H1 (cell line): ENCODE data around the gene PIK3R5. TPM values are rescaled to one million over a fixed set of nuclear protein-coding genes. Genes with fewer than 3 reads are reported as not detected.

Source experiments
- CTCF ChIA-PET: fragments of 300-600 bp; sonication (Branson Sonifier 250); formaldehyde crosslinking; loops from one replicate; lab custom pipeline; 2021; ENCODE audit not compliant: partially characterized antibody; lab: Charles Lee
- POLR2A ChIA-PET: fragments of 300-600 bp; sonication (Branson Sonifier 250); formaldehyde crosslinking; loops from one replicate; lab custom pipeline; 2021; ENCODE audit warnings: inconsistent platforms; ENCODE audit not compliant: partially characterized antibody; lab: Charles Lee
- DNase-seq, 2 experiments: peaks; one replicate each; pipeline versions ENCODE4 v3.0.0 to v3.0.0-alpha.2; 2010 to 2022; ENCODE audit warnings: low spot score in 2 of 2, low read depth in 1 of 2, mixed read lengths in 1 of 2
- FAIRE-seq: peaks from 2 replicates; lab custom pipeline; 2011; peaks lifted over from hg19 to GRCh38; lab: Jason Lieb, UNC
- H2AFZ ChIP-seq: 2 replicates; pipeline ENCODE4 v1.8.1; 2012; ENCODE audit warnings: low read length, inconsistent platforms
- H2AK5ac ChIP-seq: 2 replicates; pipeline ENCODE4 v1.6.1; 2013; ENCODE audit warnings: low read depth, low read length
- H2BK120ac ChIP-seq: replicated peaks from 2 replicates; pipeline ENCODE3; 2013; ENCODE audit warnings: low read depth, low read length, inconsistent platforms
- H2BK12ac ChIP-seq: 2 replicates; pipeline ENCODE4 v1.6.1; 2013; ENCODE audit warnings: low read depth, low read length
- H2BK15ac ChIP-seq: 2 replicates; pipeline ENCODE4 v1.6.1; 2013; ENCODE audit warnings: low read length
- H2BK20ac ChIP-seq: 2 replicates; pipeline ENCODE4 v1.6.1; 2013; ENCODE audit warnings: low read length
- H2BK5ac ChIP-seq: 2 replicates; pipeline ENCODE4 v1.6.1; 2013; ENCODE audit warnings: low read depth, low read length
- H3K14ac ChIP-seq: 2 replicates; pipeline ENCODE4 v1.6.1; 2013; ENCODE audit warnings: inconsistent platforms; ENCODE audit not compliant: insufficient read length
- H3K18ac ChIP-seq: 2 replicates; pipeline ENCODE4 v1.6.1; 2013; ENCODE audit warnings: low read length; ENCODE audit errors: extremely low read depth
- H3K23ac ChIP-seq: 2 replicates; pipeline ENCODE4 v1.6.1; 2013; ENCODE audit warnings: inconsistent platforms; ENCODE audit not compliant: insufficient read length
- H3K23me2 ChIP-seq: 2 replicates; pipeline ENCODE4 v1.6.1; 2013; ENCODE audit warnings: low read depth, low read length
- H3K27ac ChIP-seq: 2 replicates; pipeline ENCODE4 v1.6.1; 2011; ENCODE audit warnings: low read depth, low read length, inconsistent platforms
- H3K27me3 ChIP-seq, 4 experiments: replicated peaks in 1 of 4; 1 replicate in 1 of 4; 2 replicates in 3 of 4; pipeline versions ENCODE4 v1.6.1 to v1.8.1; 2011 to 2013; ENCODE audit warnings: low read length in 3 of 4, mild to moderate bottlenecking in 3 of 4, inconsistent platforms in 2 of 4, mixed read lengths in 2 of 4, moderate library complexity in 1 of 4; ENCODE audit not compliant: control insufficient read depth in 3 of 4, insufficient read depth in 3 of 4; ENCODE audit errors: extremely low read depth in 1 of 4
- H3K36me3 ChIP-seq, 4 experiments: 2 replicates each; pipeline versions ENCODE4 v1.6.1 to v1.8.1; 2011 to 2013; ENCODE audit warnings: mild to moderate bottlenecking in 4 of 4, low read length in 3 of 4, moderate library complexity in 2 of 4, control low read depth in 1 of 4, inconsistent platforms in 1 of 4; ENCODE audit not compliant: insufficient read depth in 4 of 4, control insufficient read depth in 2 of 4
- H3K4ac ChIP-seq: replicated peaks from 2 replicates; pipeline ENCODE3; 2013; ENCODE audit warnings: low read length, low read depth, mixed read lengths, inconsistent platforms; ENCODE audit not compliant: insufficient read length
- H3K4me1 ChIP-seq, 4 experiments: replicated peaks in 1 of 4; 1 replicate in 1 of 4; 2 replicates in 3 of 4; pipeline versions ENCODE4 v1.6.1 to v1.8.1; 2011 to 2013; ENCODE audit warnings: low read length in 3 of 4, inconsistent platforms in 2 of 4, mixed read lengths in 1 of 4; ENCODE audit not compliant: insufficient read depth in 4 of 4, control insufficient read depth in 3 of 4
- H3K4me2 ChIP-seq, 2 experiments: 2 replicates each; pipeline versions ENCODE4 v1.6.1 to v1.8.1; 2011 to 2013; ENCODE audit warnings: low read depth in 2 of 2, low read length in 2 of 2, control low read depth in 1 of 2, inconsistent platforms in 1 of 2, mild to moderate bottlenecking in 1 of 2; ENCODE audit not compliant: insufficient read depth in 1 of 2
- H3K4me3 ChIP-seq, 4 experiments: fragments of 200-600, 300-600 bp in 1 of 4; sonication (generic), shearing (Covaris generic), sonication (Bioruptor Twin) in 1 of 4; 2 replicates each; pipeline versions ENCODE4 v1.5.1 to v1.8.1; 2011 to 2016; ENCODE audit warnings: low read length in 4 of 4, low read depth in 3 of 4, control low read depth in 2 of 4, inconsistent platforms in 2 of 4, mild to moderate bottlenecking in 2 of 4, mixed read lengths in 1 of 4, moderate library complexity in 1 of 4; ENCODE audit not compliant: insufficient read depth in 2 of 4; ENCODE audit errors: extremely low read depth in 1 of 4
- H3K56ac ChIP-seq: replicated peaks from 2 replicates; pipeline ENCODE3; 2013; ENCODE audit warnings: low read depth, mild to moderate bottlenecking, mixed read lengths, low read length, inconsistent platforms; ENCODE audit not compliant: insufficient read length
- H3K79me1 ChIP-seq: 2 replicates; pipeline ENCODE4 v1.6.1; 2013; ENCODE audit warnings: low read depth, low read length, control low read depth
- H3K79me2 ChIP-seq, 2 experiments: 2 replicates each; pipeline versions ENCODE4 v1.6.1 to v1.8.1; 2012 to 2013; ENCODE audit warnings: low read length in 2 of 2, mild to moderate bottlenecking in 2 of 2, inconsistent platforms in 1 of 2; ENCODE audit not compliant: insufficient read depth in 2 of 2, control insufficient read depth in 1 of 2
- H3K9ac ChIP-seq, 4 experiments: replicated peaks in 1 of 4; 1 replicate in 1 of 4; 2 replicates in 3 of 4; pipeline versions ENCODE4 v1.6.1 to v1.8.1; 2011 to 2013; ENCODE audit warnings: low read depth in 3 of 4, low read length in 3 of 4, control low read depth in 2 of 4, mild to moderate bottlenecking in 2 of 4, moderate library complexity in 2 of 4, inconsistent platforms in 1 of 4; ENCODE audit errors: extremely low read depth in 1 of 4
- H3K9me3 ChIP-seq, 2 experiments: 2 replicates each; pipeline versions ENCODE4 v1.6.1 to v1.8.1; 2012 to 2013; ENCODE audit warnings: mild to moderate bottlenecking in 2 of 2, moderate library complexity in 2 of 2, control low read depth in 1 of 2, inconsistent platforms in 1 of 2, low read depth in 1 of 2, low read length in 1 of 2, mixed read lengths in 1 of 2; ENCODE audit not compliant: insufficient read depth in 2 of 2
- H4K20me1 ChIP-seq, 2 experiments: replicated peaks in 1 of 2; 2 replicates each; pipeline versions ENCODE3 to v1.8.1; 2011 to 2013; ENCODE audit warnings: inconsistent platforms in 2 of 2, low read length in 2 of 2, mild to moderate bottlenecking in 1 of 2; ENCODE audit not compliant: insufficient read depth in 2 of 2, control insufficient read depth in 1 of 2
- H4K5ac ChIP-seq: 2 replicates; pipeline ENCODE4 v1.6.1; 2013; ENCODE audit warnings: low read length, low read depth, mixed read lengths, inconsistent platforms; ENCODE audit not compliant: insufficient read length
- H4K8ac ChIP-seq: 2 replicates; pipeline ENCODE4 v1.8.0; 2013; ENCODE audit warnings: mild to moderate bottlenecking, moderate library complexity, low read length, inconsistent platforms; ENCODE audit not compliant: insufficient read depth; ENCODE audit errors: extremely low read depth
- H4K91ac ChIP-seq: replicated peaks from 2 replicates; pipeline ENCODE3; 2013; ENCODE audit warnings: low read length, mixed read lengths, inconsistent platforms; ENCODE audit not compliant: insufficient read length
- BACH1 ChIP-seq: IDR thresholded peaks from 2 replicates; pipeline ENCODE4 v1.6.1; 2012; ENCODE audit warnings: low read length, improper control_type of control experiment
- CBX8 ChIP-seq: fragments of 300-800, 300-1000 bp; sonication (generic); IDR thresholded peaks from 2 replicates; pipeline ENCODE4 v1.7.1; 2016; ENCODE audit warnings: low read depth, low read length, borderline replicate concordance
- CHD1 ChIP-seq: IDR thresholded peaks from 2 replicates; pipeline ENCODE4 v1.6.1; 2012; ENCODE audit warnings: low read depth, low read length, improper control_type of control experiment
- EP300 ChIP-seq, 2 experiments: IDR thresholded peaks; 1 replicate in 1 of 2; 2 replicates in 1 of 2; pipeline ENCODE4 v1.6.1; 2011 to 2012; ENCODE audit warnings: low read depth in 2 of 2, low read length in 2 of 2, mild to moderate bottlenecking in 2 of 2, borderline replicate concordance in 1 of 2, inconsistent platforms in 1 of 2, moderate library complexity in 1 of 2
- JUN ChIP-seq: IDR thresholded peaks from 2 replicates; pipeline ENCODE4 v1.6.1; 2011; ENCODE audit warnings: low read depth, mild to moderate bottlenecking, improper control_type of control experiment, low read length
- KDM1A ChIP-seq: fragments of 200-600, 300-600 bp; sonication (generic); IDR thresholded peaks from 2 replicates; pipeline ENCODE4 v1.7.1; 2016; ENCODE audit warnings: mild to moderate bottlenecking, low read length, borderline replicate concordance
- KDM5A ChIP-seq: fragments of 200-600 bp; IDR thresholded peaks from 2 replicates; pipeline ENCODE4 v1.7.1; 2012; ENCODE audit warnings: mild to moderate bottlenecking, low read length, inconsistent platforms, mixed read lengths
- NANOG ChIP-seq: IDR thresholded peaks from 2 replicates; pipeline ENCODE4 v1.6.1; 2011; ENCODE audit warnings: low read length, low read depth, mild to moderate bottlenecking, inconsistent platforms; ENCODE audit not compliant: insufficient read depth, poor library complexity, severe bottlenecking
- PHF8 ChIP-seq: fragments of 200-600 bp; sonication (generic); conservative IDR thresholded peaks from 2 replicates; pipeline ENCODE4 v1.7.1; 2012; ENCODE audit warnings: low read depth, mild to moderate bottlenecking, inconsistent platforms, low read length, moderate library complexity
- RFX5 ChIP-seq: IDR thresholded peaks from 2 replicates; pipeline ENCODE4 v1.6.1; 2011; ENCODE audit warnings: low read depth, low read length, improper control_type of control experiment, borderline replicate concordance
- SP1 ChIP-seq: IDR thresholded peaks from 2 replicates; pipeline ENCODE4 v1.6.1; 2011; ENCODE audit warnings: low read depth, low read length
- SRF ChIP-seq: IDR thresholded peaks from 2 replicates; pipeline ENCODE4 v1.6.1; 2011; ENCODE audit warnings: mild to moderate bottlenecking, low read depth, low read length, moderate library complexity
- SUZ12 ChIP-seq: fragments of 200-600 bp; sonication (generic); IDR thresholded peaks from 2 replicates; pipeline ENCODE4 v1.6.1; 2012; ENCODE audit warnings: mild to moderate bottlenecking, inconsistent platforms, low read length, moderate library complexity, mixed read lengths
- TAF7 ChIP-seq: optimal IDR thresholded peaks from 2 replicates; pipeline ENCODE3; 2011; ENCODE audit warnings: low read depth, mild to moderate bottlenecking, inconsistent platforms, low read length, moderate library complexity, borderline replicate concordance
- TEAD4 ChIP-seq: IDR thresholded peaks from 2 replicates; pipeline ENCODE4 v1.6.1; 2012; ENCODE audit warnings: low read depth, low read length, inconsistent platforms, mixed read lengths
- WGBS, 2 experiments: shearing (Covaris generic) in 1 of 2; methylation state at CpG; one replicate each; pipeline versions ENCODE4 v1.1.6 to v1.1.7; 2013 to 2015; ENCODE audit warnings: low lambda C conversion rate in 2 of 2, mixed read lengths in 2 of 2, inconsistent platforms in 1 of 2, low coverage in 1 of 2, missing lambda C conversion rate in 1 of 2; ENCODE audit not compliant: insufficient replicate concordance in 2 of 2, insufficient coverage in 1 of 2, insufficient read length in 1 of 2; ENCODE audit errors: extremely low coverage in 1 of 2, missing lambda C conversion rate in 1 of 2; 5-methylcytosine and 5-hydroxymethylcytosine counted together
- polyA plus RNA-seq, 7 experiments: library from polyadenylated mRNA; depleted of rRNA in 3 of 7; stranded (reverse) in 5 of 7; unstranded in 2 of 7; fragments of >200 nt in 5 of 7; fragments of 200-250 nt in 2 of 7; gene quantifications; 1 replicate in 5 of 7; 2 replicates in 1 of 7; 4 replicates in 1 of 7; pipeline versions ENCODE4 v1.2.1 to v1.2.3, GENCODE V29; 2011 to 2013; ENCODE audit warnings: missing spikeins in 2 of 7, mixed read lengths in 2 of 7
- total RNA-seq: library from RNA; stranded (reverse); fragmentation: NEBNext Ultra II Directional; extraction: Animal tissue kit (Norgen Biotek cat#: 25700); gene quantifications from 2 replicates; pipeline ENCODE4 v1.2.1, GENCODE V29; 2021

PIK3R5 gene
- total and polyA plus RNA-seq, 2 of the 8 experiments (the other 6 are each of a cell fraction or from before 2014, with no cell fraction given), result 2.7 to 4.3 TPM

- Histone ChIP-seq H3K79me1 (no peaks in the 10 kb centered on the region), H2AFZ (no peak overlapping the region), H4K5ac (no peak overlapping the region), H4K8ac (no peak overlapping the region), H3K14ac (no peak overlapping the region), H2BK15ac (no peak overlapping the region), H2BK12ac (no peak overlapping the region), H3K79me2 (no peaks in the 10 kb centered on the region), H3K18ac (no peak overlapping the region), H3K23me2 (peaks cover 3% of the 10 kb centered on the region; the same call in 1 of the 2 replicates), H3K9ac (no peak overlapping the region), H2BK120ac (no peak overlapping the region), H4K91ac (no peak overlapping the region), H2BK20ac (no peak overlapping the region), H2AK5ac (no peak overlapping the region), H3K27me3 (no peaks in the 10 kb centered on the region; a peak in 1 of 7 replicates), H3K56ac (no peak overlapping the region), H3K4me2 (no peak overlapping the region), H3K4me1 (peaks cover 0 to 21% (median 11%) of the 10 kb centered on the region in 4 experiments; a peak in 6 of 7 replicates), H3K23ac (no peak overlapping the region), H3K4me3 (no peak overlapping the region), H3K4ac (no peak overlapping the region), H3K9me3 (no peaks in the 10 kb centered on the region), H4K20me1 (no peaks in the 10 kb centered on the region), H3K27ac (no peak overlapping the region), H2BK5ac (no peak overlapping the region), H3K36me3 (no peaks in the 10 kb centered on the region)
- no peak for FAIRE-seq
- ChIA-PET POLR2A (no interaction called here), CTCF (interaction anchor here (0.6 to 10.4 kb wide), 18 partner anchors 10 to 392 kb away, joined by 3 to 107 read pairs (median 8); partner anchors contain the start of gene MFSD6L)
- WGBS, 2 experiments, result 81% methylated on average over 3 of the region's 3 CpGs; no CpG with 5 or more reads in 1 of the 2 experiments
- DNase-seq, result no peak
- TF ChIP-seq SRF, result no peak
- TF ChIP-seq CBX8, result no peak
- no peak for TF ChIP-seq BACH1
- no peak for TF ChIP-seq JUN
- no peak for TF ChIP-seq CHD1
- TF ChIP-seq RFX5, result no peak
- no peak for TF ChIP-seq KDM5A
- no peak for TF ChIP-seq KDM1A
- TF ChIP-seq SP1, result no peak
- no peak for TF ChIP-seq TEAD4
- no peak for TF ChIP-seq SUZ12
- TF ChIP-seq EP300 (IDR thresholded peaks at IDR 0.05; ENCODE audit: borderline replicate concordance in 1 of 2, low read depth in 2 of 2, low read length in 2 of 2), result no peak
- no peak for TF ChIP-seq TAF7
- no peak for TF ChIP-seq NANOG
- no peak for TF ChIP-seq PHF8
Measured at GRCh38 chr17:8896087-8896486, 69.4 kb downstream of the PIK3R5 start.
